HCT116 (cell line): Measurements from ENCODE around the gene MED16.

Experiments used
- CTCF ChIP-seq, 3 experiments: fragments of 200-600 bp in 1 of 3; sonication (generic) in 1 of 3; IDR thresholded peaks in 2 of 3; conservative IDR thresholded peaks in 1 of 3; 2 replicates each; pipeline ENCODE4 v1.5.1; 2012 to 2017; ENCODE audit warnings: low read depth in 2 of 3, low read length in 2 of 3, antibody characterized with exemption in 1 of 3, borderline replicate concordance in 1 of 3, control low read depth in 1 of 3, mild to moderate bottlenecking in 1 of 3, mixed read lengths in 1 of 3, mixed run types in 1 of 3, moderate library complexity in 1 of 3; ENCODE audit not compliant: insufficient read depth in 1 of 3
- EGR1 ChIP-seq: IDR thresholded peaks from 2 replicates; pipeline ENCODE4 v1.6.1; 2012; ENCODE audit warnings: low read depth
- JUND ChIP-seq: IDR thresholded peaks from 2 replicates; pipeline ENCODE4 v1.6.1; 2012
- POLR2A ChIP-seq: IDR thresholded peaks from 2 replicates; pipeline ENCODE4 v1.7.0; 2011; ENCODE audit warnings: borderline replicate concordance; ENCODE audit not compliant: insufficient read depth, insufficient read length; ENCODE audit errors: extremely low read depth
- RAD21 ChIP-seq: IDR thresholded peaks from 2 replicates; pipeline ENCODE4 v1.6.1; 2012; ENCODE audit warnings: low read depth, mild to moderate bottlenecking
- REST ChIP-seq: IDR thresholded peaks from 2 replicates; pipeline ENCODE4 v1.6.1; 2012; ENCODE audit warnings: low read depth
- ZNF274 ChIP-seq: fragments of 200-500 bp; sonication (Bioruptor generic); IDR thresholded peaks from 2 replicates; pipeline ENCODE4 v1.6.1; 2014; ENCODE audit warnings: mild to moderate bottlenecking, low read depth, low read length, inconsistent platforms
- TF ChIP-seq, protein P1 (sequence below): IDR thresholded peaks from 2 replicates; pipeline ENCODE4 v1.6.1; 2012

DNA sequence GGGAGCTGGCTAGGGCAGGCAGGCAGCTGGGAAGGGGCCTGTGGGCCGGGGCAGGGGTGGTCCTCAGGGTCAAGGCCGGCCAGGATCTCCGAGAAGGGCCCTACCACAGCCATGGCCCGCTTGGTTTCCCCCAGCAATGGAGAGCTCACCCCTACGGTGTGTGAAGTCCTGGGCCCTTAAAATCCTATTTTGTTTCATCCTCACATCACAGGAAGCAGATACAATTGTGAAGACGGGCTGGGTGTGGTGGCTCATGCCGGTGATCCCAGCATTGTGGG is 9.0 kb upstream of the MED16 start:
- TF ChIP-seq POLR2A (no peak), RAD21 (no peak), ZNF274 (no peak), REST (no peak), CTCF (IDR thresholded peaks at IDR 0.05 in 2 of 3, conservative IDR thresholded peaks at IDR 0.05 in 1 of 3; ENCODE audit: borderline replicate concordance in 1 of 3, insufficient read depth in 1 of 3, low read depth in 2 of 3, low read length in 2 of 3) (no peak), JUND (no peak), EGR1 (no peak)
- TF ChIP-seq, protein P1, sequence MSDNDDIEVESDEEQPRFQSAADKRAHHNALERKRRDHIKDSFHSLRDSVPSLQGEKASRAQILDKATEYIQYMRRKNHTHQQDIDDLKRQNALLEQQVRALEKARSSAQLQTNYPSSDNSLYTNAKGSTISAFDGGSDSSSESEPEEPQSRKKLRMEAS: no peak
